Esophagus muscularis mucosa (tissue), 4 donors: ENCODE results near the gene ATP2A1. TPM values are rescaled to one million over a fixed set of nuclear protein-coding genes. Genes with fewer than 3 reads are reported as not detected.

Source experiments
- DNase-seq: peaks from one replicate; pipeline ENCODE4 v3.0.0-alpha.2; 2017; ENCODE audit errors: extremely low spot score
- H3K27ac ChIP-seq, 4 donors: fragments of 200-600 bp; sonication (generic); replicated peaks in 1 of 4; 1 replicate in 3 of 4; 2 replicates in 1 of 4; pipeline ENCODE4 v1.5.1; 2016 to 2019; ENCODE audit warnings: mild to moderate bottlenecking in 1 of 4
- H3K27me3 ChIP-seq, 4 donors: fragments of 200-600 bp; sonication (generic); one replicate each; pipeline versions ENCODE4 v1.5.1 to v1.6.0; 2016 to 2019
- H3K36me3 ChIP-seq, 4 donors: fragments of 200-600 bp; sonication (generic); one replicate each; pipeline ENCODE4 v1.5.1; 2016 to 2019
- H3K4me1 ChIP-seq, 4 donors: fragments of 200-600 bp; sonication (generic); one replicate each; pipeline ENCODE4 v1.5.1; 2016 to 2019
- H3K4me3 ChIP-seq, 4 donors: fragments of 200-600 bp; sonication (generic); 1 replicate in 2 of 4; 2 replicates in 2 of 4; pipeline ENCODE4 v1.5.1; 2016 to 2019; ENCODE audit warnings: mild to moderate bottlenecking in 4 of 4, moderate library complexity in 1 of 4
- H3K9me3 ChIP-seq, 4 donors: fragments of 200-600 bp; sonication (generic); 1 replicate in 3 of 4; 2 replicates in 1 of 4; pipeline ENCODE4 v1.5.1; 2016 to 2019
- CTCF ChIP-seq, 3 experiments: fragments of 200-600 bp in 2 of 3; fragments of 450-650 bp in 1 of 3; sonication (generic) in 2 of 3; IDR thresholded peaks; one replicate each; pipeline ENCODE4 v1.5.1; 2017 to 2019; ENCODE audit warnings: antibody characterized with exemption in 3 of 3, mild to moderate bottlenecking in 2 of 3, moderate library complexity in 1 of 3
- EP300 ChIP-seq: sonication (generic); formaldehyde crosslinking; IDR thresholded peaks from one replicate; pipeline ENCODE4 v1.6.1; 2017; ENCODE audit warnings: antibody characterized with exemption
- POLR2A ChIP-seq: fragments of 450-650 bp; IDR thresholded peaks from one replicate; pipeline ENCODE4 v1.6.1; 2017; ENCODE audit warnings: antibody characterized with exemption, moderate library complexity, mild to moderate bottlenecking, low read depth
- POLR2AphosphoS5 ChIP-seq, 2 donors: sonication (generic); formaldehyde crosslinking; IDR thresholded peaks; one replicate each; pipeline ENCODE4 v1.6.1; 2017; ENCODE audit warnings: antibody characterized with exemption in 2 of 2
- WGBS: methylation state at CpG from one replicate; pipeline ENCODE4 v1.1.5; 2018; 5-methylcytosine and 5-hydroxymethylcytosine counted together
- intact Hi-C: fragments of 100-400 bp; cut with DNase I; formaldehyde crosslinking; loops from one replicate; pipeline ENCODE4 v1.15.1; 2023
- total RNA-seq, 4 donors: library from RNA; depleted of rRNA; stranded (reverse); fragments of >200 nt; gene quantifications; one replicate each; pipeline versions ENCODE4 v1.1.0 to v1.2.1, GENCODE V29; 2016

ATP2A1 gene
- total RNA-seq, 4 donors from 2014 or later: 0.86 TPM; not detected in 3

- no peak overlapping the region for H3K27ac ChIP-seq
- no peaks in the 10 kb centered on the region for H3K9me3 ChIP-seq
- WGBS: 95% methylated on average over 13 of the region's 16 CpGs
- no peaks in the 10 kb centered on the region for H3K4me1 ChIP-seq
- intact Hi-C loops: no loop called here
- TF ChIP-seq POLR2A: no peak
- no peak for TF ChIP-seq EP300
- no peak for TF ChIP-seq POLR2AphosphoS5 (IDR thresholded peaks at IDR 0.05)
- TF ChIP-seq CTCF (IDR thresholded peaks at IDR 0.05): no peak
- no peaks in the 10 kb centered on the region for H3K27me3 ChIP-seq
- no peak for DNase-seq
- peaks cover 19 to 58% (median 48%) of the 10 kb centered on the region in 4 donors for H3K36me3 ChIP-seq
- no peak overlapping the region for H3K4me3 ChIP-seq
Observed at GRCh38 chr16:28904828-28905227, 26.5 kb downstream of the ATP2A1 start.

- intact Hi-C loops: no loop called here
- no peaks in the 10 kb centered on the region for H3K9me3 ChIP-seq
- TF ChIP-seq POLR2A (no peak), CTCF (IDR thresholded peaks at IDR 0.05) (no peak), EP300 (no peak), POLR2AphosphoS5 (IDR thresholded peaks at IDR 0.05) (no peak)
- no peaks in the 10 kb centered on the region for H3K4me1 ChIP-seq
- peaks cover 23 to 62% (median 52%) of the 10 kb centered on the region in 4 donors for H3K36me3 ChIP-seq
- DNase-seq: no peak
- no peak overlapping the region for H3K4me3 ChIP-seq
- no peaks in the 10 kb centered on the region for H3K27me3 ChIP-seq
- H3K27ac ChIP-seq: no peak overlapping the region
- 92% methylated on average over 6 of the region's 9 CpGs for WGBS
Observed at GRCh38 chr16:28905229-28905754, 27.0 kb downstream of the ATP2A1 start.

- intact Hi-C loops: no loop called here
- Histone ChIP-seq H3K27me3 (no peaks in the 10 kb centered on the region), H3K36me3 (peaks cover 23 to 68% (median 58%) of the 10 kb centered on the region in 4 donors), H3K27ac (no peak overlapping the region), H3K4me1 (no peaks in the 10 kb centered on the region), H3K4me3 (no peak overlapping the region), H3K9me3 (no peaks in the 10 kb centered on the region)
- no peak for DNase-seq
- 78% methylated on average over 22 of the region's 24 CpGs for WGBS
- TF ChIP-seq POLR2AphosphoS5 (IDR thresholded peaks at IDR 0.05) (no peak), POLR2A (no peak), EP300 (no peak), CTCF (IDR thresholded peaks at IDR 0.05) (no peak)
Observed at GRCh38 chr16:28905800-28906372, 27.6 kb downstream of the ATP2A1 start.

GRCh38 chr16:28910086-28911031, 32.1 kb downstream of the ATP2A1 start:
- Histone ChIP-seq H3K36me3 (peaks cover 28 to 94% (median 73%) of the 10 kb centered on the region in 4 donors), H3K4me1 (no peaks in the 10 kb centered on the region), H3K27me3 (no peaks in the 10 kb centered on the region), H3K4me3 (no peak overlapping the region), H3K27ac (no peak overlapping the region), H3K9me3 (no peaks in the 10 kb centered on the region)
- no peak for DNase-seq
- intact Hi-C loops: no loop called here
- TF ChIP-seq POLR2A: no peak
- WGBS: 91% methylated on average over 19 of the region's 19 CpGs

GRCh38 chr16:28912558-28912957, 34.3 kb downstream of the ATP2A1 start:
- H3K4me1 ChIP-seq: no peaks in the 10 kb centered on the region
- DNase-seq: no peak
- H3K9me3 ChIP-seq: no peaks in the 10 kb centered on the region
- no peak overlapping the region for H3K4me3 ChIP-seq
- no peak for TF ChIP-seq CTCF (IDR thresholded peaks at IDR 0.05)
- no peak for TF ChIP-seq POLR2A
- no peak for TF ChIP-seq EP300
- no peak for TF ChIP-seq POLR2AphosphoS5 (IDR thresholded peaks at IDR 0.05)
- WGBS: 85% methylated on average over 11 of the region's 12 CpGs
- H3K27ac ChIP-seq: no peak overlapping the region
- H3K36me3 ChIP-seq: peaks cover 23 to 94% (median 67%) of the 10 kb centered on the region in 4 donors
- H3K27me3 ChIP-seq: no peaks in the 10 kb centered on the region
- intact Hi-C loops: no loop called here
